SKM-1 (cell line): ENCODE data around the gene C1orf210.

ENCODE experiments used
- DNase-seq: peaks from one replicate; lab custom pipeline; 2025; ENCODE audit not compliant: unreplicated experiment; lab: John Stamatoyannopoulos, UW

The C1orf210 gene

GRCh38 chr1:43296207-43296606, 10.8 kb upstream of the C1orf210 start:
- no peak for DNase-seq

GRCh38 chr1:43294761-43295160, 9.4 kb upstream of the C1orf210 start:
- no peak for DNase-seq

- DNase-seq: no peak
Observed at GRCh38 chr1:43293896-43294760, 8.7 kb upstream of the C1orf210 start.

DNA sequence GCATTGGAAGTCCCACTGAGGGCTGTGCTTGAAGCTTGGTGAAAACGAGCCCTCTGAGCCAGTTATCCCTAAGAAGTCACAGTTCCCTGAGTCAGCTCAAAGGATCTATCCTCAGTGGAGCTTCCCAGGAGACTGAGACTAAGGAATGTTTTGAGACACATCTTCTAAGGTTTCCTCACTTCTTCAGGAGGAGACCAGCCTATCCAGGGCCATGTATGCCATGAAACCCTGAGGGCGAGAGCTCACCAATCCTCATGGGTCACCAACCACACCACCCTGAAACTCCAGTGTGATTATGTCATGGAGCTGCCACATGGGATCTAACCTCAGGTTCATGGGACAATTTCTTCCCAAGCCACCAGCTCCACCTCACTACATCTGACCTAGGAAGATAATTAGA, 7.8 kb upstream of the C1orf210 start:
- DNase-seq: no peak

- DNase-seq: no peak
Observed at GRCh38 chr1:43292679-43293078, 7.3 kb upstream of the C1orf210 start.

GRCh38 chr1:43292216-43292615, 6.8 kb upstream of the C1orf210 start:
- DNase-seq: no peak

DNA sequence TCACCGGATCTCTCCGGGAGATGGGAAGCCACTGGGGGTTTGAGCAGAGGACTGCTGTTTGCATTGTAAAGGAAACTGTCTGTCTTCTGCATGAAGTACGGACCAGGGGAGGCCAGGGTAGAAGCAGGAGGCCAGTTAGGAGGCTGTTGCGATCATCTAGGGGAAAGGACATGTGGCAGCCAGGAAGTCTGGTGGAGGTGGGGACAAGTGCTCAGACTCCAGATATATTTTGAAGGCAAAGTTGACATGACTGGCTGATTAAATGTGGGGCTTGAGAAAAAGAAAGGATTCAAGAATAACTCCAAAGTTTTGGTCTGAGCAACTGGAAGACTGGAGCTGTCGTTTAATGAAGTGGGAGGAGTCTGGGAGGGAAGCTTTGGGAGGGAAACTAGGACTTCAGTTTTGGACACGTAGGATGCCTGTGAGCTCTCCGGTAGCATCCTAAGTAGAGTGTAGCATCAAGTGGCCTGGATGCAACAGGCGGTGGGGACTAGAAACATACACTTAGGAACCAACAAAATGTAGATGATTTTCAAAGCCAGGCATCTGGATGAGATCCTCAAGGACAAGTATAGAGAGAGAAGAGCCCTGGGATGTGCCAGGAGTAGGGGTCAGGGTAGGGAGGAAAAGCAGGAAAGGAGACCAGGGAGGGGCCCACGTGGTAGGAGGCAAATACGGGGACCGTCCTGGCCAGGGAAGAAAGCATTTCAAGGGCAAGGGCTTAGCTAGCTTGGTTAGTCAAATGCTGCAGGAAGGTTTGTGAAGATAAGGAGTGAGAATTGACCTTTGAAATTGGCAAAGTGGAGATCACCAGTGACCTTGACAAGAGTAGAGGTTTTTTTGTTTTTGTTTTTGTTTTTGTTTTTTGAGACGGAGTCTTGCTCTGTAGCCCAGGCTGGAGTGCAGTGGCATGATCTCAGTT, 3.7 kb upstream of the C1orf210 start:
- no peak for DNase-seq

- DNase-seq: no peak
Observed at GRCh38 chr1:43288058-43288784, 2.8 kb upstream of the C1orf210 start.

DNA sequence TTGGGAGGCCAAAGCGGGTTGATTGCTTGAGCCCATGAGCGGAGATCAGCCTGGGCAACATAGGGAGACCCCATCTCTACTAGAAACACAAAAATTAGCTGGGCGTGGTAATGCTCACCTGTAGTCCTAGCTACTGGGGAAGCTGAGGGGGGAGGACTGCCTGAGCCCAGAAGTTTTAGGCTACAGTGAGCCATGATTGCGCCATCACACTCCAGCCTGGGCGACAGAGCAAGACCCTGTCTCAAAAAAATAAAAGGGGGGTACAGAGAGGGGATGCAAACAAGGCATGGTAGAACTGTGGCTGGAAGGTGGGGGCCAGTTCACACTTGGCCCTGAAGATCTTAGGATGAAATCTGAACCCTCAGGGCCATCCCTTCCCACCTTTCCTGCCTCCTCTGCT, 1.2 kb upstream of the C1orf210 start:
- DNase-seq: no peak

DNA sequence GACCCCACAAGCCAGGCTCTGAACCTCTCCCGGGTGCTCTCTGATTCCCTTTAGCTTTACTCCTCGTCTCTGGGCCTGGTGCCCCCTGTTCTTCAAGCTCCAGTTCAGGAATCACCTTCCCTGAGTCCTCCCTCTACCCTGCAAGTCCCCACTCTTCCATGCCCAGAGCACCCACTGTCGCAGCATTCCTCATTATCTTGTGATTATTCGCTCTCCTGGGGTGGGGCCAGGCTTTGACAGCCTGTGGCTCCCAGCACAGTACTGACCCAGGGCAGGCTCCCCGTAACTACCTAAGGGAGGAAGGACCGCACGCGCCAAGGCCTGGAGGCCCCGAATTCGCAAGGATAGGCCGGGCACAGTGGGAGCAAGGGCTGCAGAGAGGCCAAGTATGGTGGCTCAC, 734 bp upstream of the C1orf210 start:
- DNase-seq: no peak

DNA sequence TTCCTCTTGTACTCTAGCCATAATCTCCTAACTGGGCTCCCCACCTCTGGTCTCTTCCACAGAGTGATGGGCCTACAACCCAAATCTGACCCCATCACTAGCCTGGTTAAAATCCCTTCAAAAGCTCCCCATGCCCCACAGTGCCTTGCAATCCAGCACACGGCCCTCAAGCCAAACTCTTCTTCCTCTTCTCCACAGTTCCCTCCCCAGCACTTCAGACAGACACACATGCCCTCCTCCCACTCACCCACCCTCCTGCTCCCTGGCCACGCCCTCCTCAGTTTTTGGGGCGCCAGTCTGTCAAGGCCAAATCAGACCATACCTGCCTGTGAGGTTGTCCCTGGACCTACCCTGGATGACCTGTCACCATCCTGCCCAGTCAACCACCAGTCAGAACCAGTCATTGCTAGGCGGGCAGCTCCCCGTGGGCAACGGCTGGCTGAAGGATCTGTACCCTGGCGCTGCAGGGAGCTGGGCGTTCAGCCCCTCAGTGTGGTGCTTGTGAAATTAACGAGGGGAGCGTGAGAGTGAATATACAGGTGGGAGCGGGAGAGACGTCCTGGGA, 753 bp downstream of the C1orf210 start:
- no peak for DNase-seq

GRCh38 chr1:43284065-43284464, 1.3 kb downstream of the C1orf210 start:
- DNase-seq: no peak

- DNase-seq: no peak
Observed at GRCh38 chr1:43282220-43283195, 2.9 kb downstream of the C1orf210 start.

DNA sequence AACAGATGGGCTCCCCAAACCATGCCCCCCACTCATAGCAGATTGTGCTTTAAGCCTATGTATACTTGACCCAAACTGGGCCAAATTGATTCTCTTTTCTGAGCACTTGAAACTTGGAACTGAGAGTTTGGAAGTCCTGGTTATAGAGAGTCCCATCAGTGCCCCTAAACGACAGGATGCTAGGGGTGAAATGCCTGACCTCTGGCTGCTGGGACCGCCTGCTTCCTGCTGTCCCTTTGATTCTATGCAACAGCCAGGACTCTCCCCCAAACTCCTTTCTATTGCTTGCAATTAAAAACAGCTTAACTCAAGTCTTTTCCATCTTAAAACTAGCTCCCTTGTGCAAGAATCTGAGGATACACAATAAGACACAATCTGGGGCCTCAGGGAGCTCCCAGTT, 4.7 kb downstream of the C1orf210 start:
- no peak for DNase-seq

DNA sequence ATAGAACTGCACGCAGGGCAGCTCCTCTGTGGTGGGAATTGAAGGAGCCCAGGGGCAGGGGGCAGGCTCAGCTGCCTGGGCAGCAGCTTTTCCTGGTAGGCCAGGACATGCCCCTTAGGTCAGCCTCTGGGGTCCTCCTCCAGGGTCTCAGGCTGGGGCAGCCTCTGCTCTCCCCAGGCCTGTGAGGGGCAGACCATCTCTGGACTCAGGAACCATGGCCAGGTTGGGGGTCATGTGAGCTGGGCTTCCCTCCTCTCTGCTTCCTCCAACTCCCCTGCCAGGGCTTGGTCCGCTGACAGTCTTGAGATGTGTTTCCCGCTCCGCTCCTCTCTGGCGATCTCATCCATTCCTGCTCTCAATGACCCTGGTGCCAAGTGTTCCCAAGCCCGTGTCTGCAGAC, 5.7 kb downstream of the C1orf210 start:
- DNase-seq: no peak

GRCh38 chr1:43279161-43279560, 6.2 kb downstream of the C1orf210 start:
- no peak for DNase-seq

DNA sequence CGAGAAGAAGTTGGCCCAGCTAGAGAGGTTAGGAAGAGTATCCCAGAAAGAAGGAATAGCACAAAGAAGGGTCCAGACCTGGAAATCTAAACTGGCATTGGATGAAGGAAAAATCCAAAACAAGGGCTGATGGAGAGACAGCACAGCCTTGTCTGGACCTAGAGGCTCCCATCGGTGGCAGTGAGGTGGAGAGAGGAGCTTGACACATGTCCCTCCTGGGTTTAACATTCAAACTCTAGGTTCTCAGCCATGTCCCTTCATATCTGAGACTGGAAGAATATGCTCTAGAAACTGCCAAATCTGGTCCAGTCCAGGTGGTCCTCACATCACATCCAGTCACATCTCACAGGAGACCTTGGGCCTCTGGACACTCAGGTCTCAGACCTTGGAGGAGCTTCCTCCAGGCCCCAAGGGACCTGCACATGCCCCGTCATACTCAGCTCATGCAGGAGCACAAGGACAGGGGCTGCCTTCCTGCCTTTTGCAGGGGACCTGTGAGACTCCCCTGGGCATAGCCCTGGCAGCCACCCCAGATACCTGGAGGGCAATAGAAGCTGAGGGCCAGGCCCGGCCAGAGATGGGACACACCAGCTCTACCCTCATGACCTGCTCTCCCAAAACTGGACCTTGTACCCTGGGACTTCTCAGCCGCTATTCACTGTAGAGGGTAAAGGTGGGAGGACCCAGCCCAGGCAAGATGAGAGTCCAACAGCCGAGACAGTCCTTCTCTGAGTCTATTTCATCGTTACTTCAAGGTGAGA, 8.1 kb downstream of the C1orf210 start:
- no peak for DNase-seq

DNA sequence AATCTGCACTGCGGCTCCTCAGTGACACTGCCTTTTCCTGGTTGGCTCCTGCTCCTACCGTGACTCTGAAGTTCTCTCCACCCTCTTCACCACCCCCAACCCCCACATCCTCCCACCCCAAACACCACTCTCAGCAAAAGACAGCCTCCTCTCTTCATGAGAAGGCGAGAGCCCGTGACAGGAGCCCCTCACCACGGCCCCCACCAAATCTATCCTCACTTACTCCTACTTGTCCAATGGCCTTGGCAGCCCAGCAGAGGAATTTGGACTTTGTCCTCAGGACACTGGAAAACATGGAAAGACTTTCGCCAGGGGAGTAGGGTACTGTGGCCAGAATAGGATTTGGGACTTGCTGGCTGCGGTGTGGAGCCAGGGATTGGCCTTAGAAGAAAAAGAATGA, 8.7 kb downstream of the C1orf210 start:
- no peak for DNase-seq
